Neural cell (in vitro differentiated cells): ENCODE data around the gene AFAP1. TPM values are rescaled to one million over a fixed set of nuclear protein-coding genes. Genes with fewer than 3 reads are reported as not detected.

Experiments
- H2AFZ ChIP-seq: fragments of 200-600, 300-800 bp; sonication (generic), shearing (Covaris generic); 2 replicates; pipeline ENCODE4 v1.6.0; 2014; ENCODE audit warnings: low read depth, mild to moderate bottlenecking, antibody characterized with exemption, low read length, moderate library complexity
- H3F3A ChIP-seq: fragments of 200-600 bp; shearing (Covaris generic); 2 replicates; pipeline ENCODE4 v1.6.1; 2016; ENCODE audit warnings: mild to moderate bottlenecking, moderate library complexity, mixed read lengths, antibody characterized with exemption, low read length; ENCODE audit not compliant: insufficient read depth, poor library complexity, severe bottlenecking
- H3K27ac ChIP-seq: fragments of 200-600, 300-800 bp; sonication (generic), shearing (Covaris generic); 2 replicates; pipeline ENCODE4 v1.5.1; 2014; ENCODE audit warnings: mild to moderate bottlenecking, low read length, moderate library complexity
- H3K27me3 ChIP-seq: fragments of 300-800, 200-600 bp; sonication (generic), shearing (Covaris generic); 2 replicates; pipeline ENCODE4 v1.6.0; 2014; ENCODE audit warnings: mild to moderate bottlenecking, low read depth, low read length, moderate library complexity; ENCODE audit not compliant: insufficient read depth
- H3K36me3 ChIP-seq: fragments of 300-800, 200-600 bp; sonication (generic), shearing (Covaris generic); 2 replicates; pipeline ENCODE4 v1.5.1; 2014; ENCODE audit warnings: mild to moderate bottlenecking, antibody characterized with exemption, low read length, moderate library complexity; ENCODE audit not compliant: insufficient read depth
- H3K4me2 ChIP-seq: fragments of 300-800, 200-600 bp; sonication (generic), shearing (Covaris generic); 2 replicates; pipeline ENCODE4 v1.6.0; 2014; ENCODE audit warnings: mild to moderate bottlenecking, low read length
- H3K4me3 ChIP-seq: fragments of 300-800, 200-600 bp; sonication (generic), shearing (Covaris generic); 2 replicates; pipeline ENCODE4 v1.5.1; 2014; ENCODE audit warnings: mild to moderate bottlenecking, low read length, moderate library complexity
- H3K79me2 ChIP-seq: fragments of 200-600 bp; shearing (Covaris generic); replicated peaks from 2 replicates; pipeline ENCODE4 v1.6.0; 2014; ENCODE audit warnings: mild to moderate bottlenecking, low read length, moderate library complexity; ENCODE audit not compliant: insufficient read depth
- H3K9ac ChIP-seq: fragments of 300-800, 200-600 bp; sonication (generic), shearing (Covaris generic); 2 replicates; pipeline ENCODE4 v1.6.1; 2016; ENCODE audit warnings: mild to moderate bottlenecking, low read length, mixed read lengths
- H3K9me2 ChIP-seq: fragments of 200-600 bp; shearing (Covaris generic); 2 replicates; pipeline ENCODE4 v1.6.1; 2016; ENCODE audit warnings: mild to moderate bottlenecking, low read length, mixed read lengths; ENCODE audit not compliant: insufficient read depth
- H3K9me3 ChIP-seq: fragments of 200-600, 300-800 bp; sonication (generic), shearing (Covaris generic); 2 replicates; pipeline ENCODE4 v1.6.1; 2016; ENCODE audit warnings: mild to moderate bottlenecking, mixed run types, low read length, moderate library complexity, mixed read lengths
- H4K20me1 ChIP-seq: fragments of 200-600 bp; shearing (Covaris generic); 2 replicates; pipeline ENCODE4 v1.6.1; 2016; ENCODE audit warnings: mild to moderate bottlenecking, mixed run types; ENCODE audit not compliant: insufficient read depth
- EP300 ChIP-seq: fragments of 450-650 bp; conservative IDR thresholded peaks from 2 replicates; pipeline ENCODE4 v1.6.1; 2014; ENCODE audit warnings: antibody characterized with exemption, mild to moderate bottlenecking, moderate library complexity; ENCODE audit not compliant: poor library complexity, severe bottlenecking
- EZH2 ChIP-seq: fragments of 200-600, 300-800 bp; shearing (Covaris generic), sonication (generic); IDR thresholded peaks from 2 replicates; pipeline ENCODE4 v1.6.1; 2014; ENCODE audit warnings: antibody characterized with exemption, low read length, borderline replicate concordance, mild to moderate bottlenecking; ENCODE audit not compliant: insufficient read depth, poor library complexity, severe bottlenecking
- MXI1 ChIP-seq: fragments of 450-650 bp; conservative IDR thresholded peaks from 2 replicates; pipeline ENCODE4 v1.6.1; 2014; ENCODE audit warnings: antibody characterized with exemption, mild to moderate bottlenecking; ENCODE audit not compliant: poor library complexity, severe bottlenecking
- POLR2AphosphoS5 ChIP-seq: IDR thresholded peaks from 2 replicates; pipeline ENCODE4 v1.6.1; 2012
- RAD21 ChIP-seq: fragments of 450-650 bp; conservative IDR thresholded peaks from 2 replicates; pipeline ENCODE4 v1.6.1; 2014; ENCODE audit warnings: antibody characterized with exemption, mild to moderate bottlenecking, moderate library complexity
- REST ChIP-seq: IDR thresholded peaks from 2 replicates; pipeline ENCODE4 v1.6.1; 2012; ENCODE audit warnings: borderline replicate concordance
- SMC3 ChIP-seq: fragments of 450-650 bp; conservative IDR thresholded peaks from 2 replicates; pipeline ENCODE4 v1.6.1; 2014; ENCODE audit warnings: antibody characterized with exemption, mild to moderate bottlenecking, moderate library complexity; ENCODE audit not compliant: poor library complexity
- TAF1 ChIP-seq: IDR thresholded peaks from 2 replicates; pipeline ENCODE4 v1.6.1; 2012; ENCODE audit warnings: low read depth
- polyA plus RNA-seq: library from polyadenylated mRNA; depleted of rRNA; stranded (reverse); fragments of >200 nt; gene quantifications from 2 replicates; pipeline ENCODE4 v1.2.3, GENCODE V29; 2014
- TF ChIP-seq, protein P1 (sequence below): fragments of 450-650 bp; IDR thresholded peaks from 2 replicates; pipeline ENCODE4 v1.5.1; 2014; ENCODE audit warnings: antibody characterized with exemption, mild to moderate bottlenecking, moderate library complexity; ENCODE audit not compliant: poor library complexity, severe bottlenecking

The AFAP1 gene
- polyA plus RNA-seq, 1 donor from 2014 or later = 38.9 TPM

DNA sequence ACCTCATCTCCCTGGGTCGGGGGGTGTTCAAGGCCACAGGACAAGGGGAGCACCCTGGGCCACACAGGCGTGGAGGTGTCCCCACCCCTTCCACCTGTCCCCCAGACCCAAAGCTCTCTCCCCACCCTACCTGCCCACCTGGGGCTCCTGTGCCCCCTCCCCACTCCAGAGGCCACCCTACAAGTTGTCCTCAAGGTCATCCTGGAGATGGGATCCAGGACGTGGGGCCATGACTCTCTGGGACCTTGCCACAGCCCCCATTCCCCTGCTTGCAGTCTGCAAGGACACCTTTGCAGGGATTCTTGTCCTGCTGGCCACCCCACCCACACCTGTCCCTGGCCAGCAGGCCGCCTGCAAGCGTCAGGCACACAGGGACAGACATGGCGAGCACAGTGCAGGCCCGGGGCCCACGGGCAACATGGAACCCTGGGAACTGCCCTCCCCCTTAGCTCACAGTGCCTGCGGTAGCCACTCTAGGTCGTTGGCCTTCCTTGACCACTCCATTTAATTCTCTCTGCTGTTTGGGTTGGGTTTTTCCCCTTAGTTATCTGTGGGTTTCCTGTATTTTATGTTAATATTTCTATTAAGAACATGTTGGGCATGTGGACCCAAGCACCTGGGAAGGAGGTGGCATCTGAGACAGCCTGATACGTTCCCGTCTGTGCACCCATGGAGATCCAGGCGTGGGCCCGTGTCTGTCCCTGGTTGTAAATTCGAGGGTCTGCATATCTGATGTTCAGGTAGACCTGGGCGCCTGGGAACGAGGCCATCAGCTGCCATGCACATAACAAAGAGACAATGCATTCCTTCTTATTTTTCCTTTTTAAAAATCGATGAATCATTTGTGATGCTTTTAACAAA lies 197.5 kb downstream of the AFAP1 start:
- Histone ChIP-seq H3K27ac (no peak overlapping the region), H3K79me2 (no peaks in the 10 kb centered on the region), H3K9ac (no peak overlapping the region), H3K36me3 (no peaks in the 10 kb centered on the region), H2AFZ (no peak overlapping the region), H3K9me2 (no peaks in the 10 kb centered on the region), H3K4me3 (no peak overlapping the region), H3F3A (no peaks in the 10 kb centered on the region), H3K4me2 (no peak overlapping the region), H3K27me3 (no peaks in the 10 kb centered on the region), H3K9me3 (no peaks in the 10 kb centered on the region), H4K20me1 (no peaks in the 10 kb centered on the region)
- TF ChIP-seq EZH2 = no peak
- TF ChIP-seq POLR2AphosphoS5 = no peak
- no peak for TF ChIP-seq SMC3
- TF ChIP-seq EP300 = no peak

DNA sequence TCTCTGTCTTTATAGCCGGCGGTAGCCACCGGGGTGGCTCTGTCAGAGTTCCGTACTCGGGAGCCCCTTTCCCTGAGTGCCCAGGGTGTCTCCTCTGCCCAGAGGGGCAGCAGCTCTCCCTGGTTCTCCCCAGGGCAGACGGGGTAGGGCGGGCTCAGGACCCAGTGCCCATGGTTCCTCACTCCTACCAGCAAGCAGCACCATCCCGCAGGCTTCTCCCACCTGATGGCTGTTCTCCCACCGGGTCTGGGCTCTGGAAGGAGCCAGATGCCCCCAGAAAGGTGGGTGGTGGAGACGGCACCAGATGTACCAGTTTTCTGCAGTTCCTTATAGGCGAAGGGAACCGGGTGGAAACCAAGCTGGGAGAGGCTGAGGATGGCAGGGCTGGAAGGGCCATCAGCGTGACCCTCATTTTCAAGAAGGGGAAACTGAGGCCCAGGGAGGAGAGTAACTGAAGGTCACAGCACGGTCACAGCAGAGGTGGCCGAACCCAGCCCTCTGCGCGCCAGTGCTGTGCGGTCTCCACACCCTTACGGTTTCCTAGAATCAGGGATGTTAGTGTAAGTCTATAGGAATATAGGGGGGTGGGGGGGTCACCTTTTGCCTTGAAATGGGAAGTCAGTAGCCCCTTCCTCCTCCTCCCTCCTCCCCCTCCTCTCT lies 198.7 kb downstream of the AFAP1 start:
- Histone ChIP-seq H3K4me2 (no peak overlapping the region), H4K20me1 (no peaks in the 10 kb centered on the region), H2AFZ (no peak overlapping the region), H3K4me3 (no peak overlapping the region), H3K9ac (no peak overlapping the region), H3K9me3 (no peaks in the 10 kb centered on the region), H3K36me3 (no peaks in the 10 kb centered on the region), H3F3A (no peaks in the 10 kb centered on the region), H3K27me3 (no peaks in the 10 kb centered on the region), H3K27ac (no peak overlapping the region), H3K9me2 (no peaks in the 10 kb centered on the region), H3K79me2 (no peaks in the 10 kb centered on the region)
- no peak for TF ChIP-seq EZH2

- no peaks in the 10 kb centered on the region for H3K9me3 ChIP-seq
- TF ChIP-seq SMC3 = no peak
- TF ChIP-seq, protein P1, sequence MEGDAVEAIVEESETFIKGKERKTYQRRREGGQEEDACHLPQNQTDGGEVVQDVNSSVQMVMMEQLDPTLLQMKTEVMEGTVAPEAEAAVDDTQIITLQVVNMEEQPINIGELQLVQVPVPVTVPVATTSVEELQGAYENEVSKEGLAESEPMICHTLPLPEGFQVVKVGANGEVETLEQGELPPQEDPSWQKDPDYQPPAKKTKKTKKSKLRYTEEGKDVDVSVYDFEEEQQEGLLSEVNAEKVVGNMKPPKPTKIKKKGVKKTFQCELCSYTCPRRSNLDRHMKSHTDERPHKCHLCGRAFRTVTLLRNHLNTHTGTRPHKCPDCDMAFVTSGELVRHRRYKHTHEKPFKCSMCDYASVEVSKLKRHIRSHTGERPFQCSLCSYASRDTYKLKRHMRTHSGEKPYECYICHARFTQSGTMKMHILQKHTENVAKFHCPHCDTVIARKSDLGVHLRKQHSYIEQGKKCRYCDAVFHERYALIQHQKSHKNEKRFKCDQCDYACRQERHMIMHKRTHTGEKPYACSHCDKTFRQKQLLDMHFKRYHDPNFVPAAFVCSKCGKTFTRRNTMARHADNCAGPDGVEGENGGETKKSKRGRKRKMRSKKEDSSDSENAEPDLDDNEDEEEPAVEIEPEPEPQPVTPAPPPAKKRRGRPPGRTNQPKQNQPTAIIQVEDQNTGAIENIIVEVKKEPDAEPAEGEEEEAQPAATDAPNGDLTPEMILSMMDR = no peak
- TF ChIP-seq REST = no peak
- no peak for TF ChIP-seq MXI1
- TF ChIP-seq TAF1 = no peak
- TF ChIP-seq RAD21 = no peak
- no peak for TF ChIP-seq POLR2AphosphoS5
- no peak for TF ChIP-seq EZH2
- TF ChIP-seq EP300 = no peak
- no peaks in the 10 kb centered on the region for H3K36me3 ChIP-seq
Observed at GRCh38 chr4:7739918-7740865, 199.5 kb downstream of the AFAP1 start.

More at GRCh38 chr4:7739918-7740865, 199.5 kb downstream of the AFAP1 start:
- H3K4me2 ChIP-seq = no peak overlapping the region
- H3F3A ChIP-seq = no peaks in the 10 kb centered on the region
- H3K27ac ChIP-seq = no peak overlapping the region
- no peak overlapping the region for H2AFZ ChIP-seq
- H3K9ac ChIP-seq = no peak overlapping the region
- H3K9me2 ChIP-seq = no peaks in the 10 kb centered on the region
- H3K79me2 ChIP-seq = no peaks in the 10 kb centered on the region
- H3K27me3 ChIP-seq = no peaks in the 10 kb centered on the region
- no peaks in the 10 kb centered on the region for H4K20me1 ChIP-seq
- H3K4me3 ChIP-seq = no peak overlapping the region
